SIG-M5 (cell line): ENCODE data around the gene NDRG2.
A peak's percentile ranks its signal among the peaks of the same experiment; 100 is the strongest.

ENCODE experiments used
- DNase-seq: peaks from one replicate; lab custom pipeline; 2025; lab: John Stamatoyannopoulos, UW

Gene NDRG2

DNA sequence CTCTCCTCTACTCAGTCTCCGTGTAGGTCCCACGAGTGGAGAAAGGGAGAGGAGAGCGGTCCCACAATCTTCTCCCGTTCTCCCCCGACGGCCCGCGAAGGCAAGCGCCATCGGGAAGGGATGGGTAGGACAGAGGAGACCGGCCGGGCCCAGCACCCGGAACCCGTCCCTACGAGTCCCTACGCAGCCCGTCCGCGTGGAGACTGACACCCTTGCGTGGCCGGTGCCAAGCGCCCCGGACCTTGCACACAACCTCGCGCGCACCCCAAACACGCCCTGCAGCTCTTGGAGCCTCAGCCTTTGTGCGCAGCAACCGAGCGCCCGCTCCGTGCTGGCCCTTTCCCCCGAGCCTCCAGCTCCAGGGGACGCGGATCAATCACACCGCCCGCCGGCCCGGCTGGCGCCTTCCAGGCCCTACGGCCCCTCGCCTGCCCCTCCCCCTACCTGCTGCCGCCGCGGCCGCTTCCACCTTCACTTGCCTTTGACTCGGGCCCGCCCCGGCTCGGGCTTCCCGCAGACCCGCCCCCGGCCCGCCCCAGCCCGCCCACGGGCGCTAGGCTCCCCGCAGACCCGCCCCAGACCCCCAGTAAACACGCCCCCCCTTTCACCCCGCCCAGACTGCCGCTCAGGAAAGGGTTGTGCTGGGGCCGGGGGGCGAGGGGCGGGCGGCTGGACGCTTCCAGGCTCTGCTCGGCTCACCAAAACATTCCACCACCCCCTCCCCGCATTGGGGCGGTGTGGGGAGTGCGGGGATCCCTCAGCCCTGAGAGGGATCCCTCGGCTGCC lies at the start of gene NDRG2:
Gene NDRG2 (minus strand): TSS at position 477 of the 786 bp plus-strand sequence. CDS start 1,746 bp downstream, outside the sequence.
- DNase-seq: no peak

DNA sequence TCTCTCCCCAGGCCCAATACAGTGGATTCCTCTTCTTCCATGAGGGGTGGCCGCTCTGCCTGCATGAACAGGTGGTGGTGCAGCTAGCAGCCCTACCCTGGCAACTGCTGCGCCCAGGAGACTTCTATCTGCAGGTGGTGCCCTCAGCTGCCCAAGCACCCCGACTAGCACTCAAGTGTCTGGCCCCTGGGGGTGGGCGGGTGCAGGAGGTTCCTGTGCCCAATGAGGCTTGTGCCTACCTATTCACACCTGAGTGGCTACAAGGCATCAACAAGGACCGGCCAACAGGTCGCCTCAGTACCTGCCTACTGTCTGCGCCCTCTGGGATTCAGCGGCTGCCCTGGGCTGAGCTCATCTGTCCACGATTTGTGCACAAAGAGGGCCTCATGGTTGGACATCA lies 49.1 kb upstream of the NDRG2 start:
- no peak for DNase-seq

DNA sequence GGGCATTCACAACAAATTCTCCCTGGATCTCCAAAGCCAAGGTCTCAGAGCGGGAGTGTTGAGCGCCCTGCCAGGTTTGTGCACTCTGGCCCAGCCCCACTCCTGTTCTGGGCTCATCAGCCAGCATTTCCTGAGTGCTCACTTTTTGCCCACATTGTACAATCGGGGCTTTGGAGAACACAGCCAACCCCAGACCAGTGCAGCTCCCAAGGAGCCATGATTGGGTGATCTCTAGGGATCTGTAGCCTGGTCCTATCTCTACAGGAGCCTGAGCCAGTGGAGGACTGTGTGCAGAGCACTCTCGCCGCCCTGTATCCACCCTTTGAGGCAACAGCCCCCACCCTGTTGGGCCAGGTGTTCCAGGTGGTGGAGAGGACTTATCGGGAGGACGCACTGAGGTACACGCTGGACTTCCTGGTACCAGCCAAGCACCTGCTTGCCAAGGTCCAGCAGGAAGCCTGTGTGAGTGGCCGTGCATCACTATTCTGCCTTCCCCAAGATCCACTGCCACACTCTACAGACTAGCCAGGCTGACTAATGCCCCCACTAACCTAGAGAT lies 48.0 kb upstream of the NDRG2 start:
- DNase-seq: no peak

DNA sequence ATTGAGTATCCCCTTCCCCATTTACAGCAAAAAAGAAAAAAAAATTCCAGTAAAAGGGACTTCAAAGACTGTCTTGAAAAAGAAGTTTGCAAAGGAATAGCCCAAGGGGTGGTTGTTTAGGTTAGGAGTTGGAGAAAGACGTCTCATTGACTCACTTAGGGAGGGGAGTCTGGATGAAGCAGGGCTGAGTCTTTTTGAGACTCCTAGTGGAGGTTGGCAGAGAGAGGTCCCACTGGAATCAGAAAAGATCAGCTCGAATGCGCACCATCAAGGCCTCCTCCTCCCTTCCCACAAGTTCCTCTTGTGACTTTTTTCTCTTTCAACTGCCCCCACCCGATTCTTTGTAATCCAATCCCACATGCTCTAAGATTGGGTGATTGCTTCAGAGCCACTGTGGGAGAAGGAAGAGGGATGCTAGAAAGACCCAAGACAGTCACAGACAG lies 47.2 kb upstream of the NDRG2 start:
- peak; percentile 46 for DNase-seq

DNA sequence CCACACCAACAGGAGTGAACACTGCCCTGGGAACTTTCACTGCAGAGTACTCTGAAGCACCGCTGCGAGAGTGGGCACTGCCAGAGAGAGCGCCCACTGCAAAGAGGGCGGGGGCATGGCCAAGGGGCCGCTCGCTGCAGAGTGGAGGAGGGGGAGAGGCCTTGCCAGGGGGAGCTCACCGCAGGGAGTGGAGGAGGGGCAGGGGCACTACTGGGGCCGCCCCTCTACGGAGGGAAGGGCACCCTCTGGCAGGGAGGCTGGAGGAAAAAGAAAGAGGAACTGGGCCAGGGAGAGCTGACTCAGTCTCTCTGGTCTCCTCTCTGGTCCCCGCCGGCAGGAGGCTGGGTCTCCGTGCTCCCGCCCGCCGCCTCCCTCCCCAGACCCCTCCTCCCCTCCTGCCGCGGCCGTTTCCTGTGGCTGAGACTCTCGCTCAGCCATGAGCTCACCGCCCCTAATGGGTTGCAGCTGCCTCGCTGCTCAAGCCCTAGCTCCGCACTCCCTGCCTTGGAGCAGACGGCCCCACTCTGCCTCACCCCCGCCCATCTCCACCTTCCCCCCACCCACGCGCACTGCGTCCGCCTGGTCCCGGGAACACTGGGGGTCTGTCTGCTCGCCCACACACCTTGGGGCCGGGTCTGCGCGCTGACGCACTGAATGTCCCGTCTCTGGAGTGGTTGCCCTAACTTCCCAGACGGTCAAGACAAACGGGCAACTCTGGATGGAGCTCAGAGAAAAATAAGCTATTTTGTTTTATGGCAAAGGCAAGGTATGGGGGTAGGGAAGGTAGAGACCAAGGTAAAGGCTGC lies 46.6 kb upstream of the NDRG2 start:
- peak; percentile 69 for DNase-seq

DNA sequence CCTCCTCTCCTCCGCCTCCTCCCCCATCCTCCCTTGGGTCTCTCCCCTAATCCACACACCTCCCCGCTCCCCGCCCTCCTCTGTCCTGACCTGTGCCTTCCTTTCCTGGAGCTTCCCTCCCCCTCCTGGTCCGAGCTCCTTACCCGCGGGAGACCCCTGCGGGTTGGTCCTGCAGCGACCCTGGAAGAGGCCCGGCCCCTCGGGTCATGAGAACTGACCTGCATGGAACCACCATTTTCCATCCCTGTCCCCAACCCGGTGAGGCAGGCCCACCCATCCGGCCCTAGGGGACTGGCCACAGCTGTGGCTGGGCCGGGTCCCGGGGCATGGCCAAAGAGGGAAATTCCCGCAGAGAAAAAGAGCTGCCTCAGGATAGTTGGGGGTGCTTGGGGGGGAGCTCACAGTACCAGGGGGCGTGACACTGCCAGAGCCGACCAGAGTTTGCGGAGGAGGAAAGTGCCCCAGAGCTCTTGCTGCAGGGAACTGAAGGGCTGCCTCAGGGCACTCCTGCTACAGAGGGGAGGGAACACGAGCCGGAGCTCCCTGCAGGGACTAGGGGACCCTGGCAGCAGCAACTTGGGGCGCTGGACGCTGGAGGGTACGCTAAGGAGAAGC lies 45.9 kb upstream of the NDRG2 start:
- DNase-seq: no peak

DNA sequence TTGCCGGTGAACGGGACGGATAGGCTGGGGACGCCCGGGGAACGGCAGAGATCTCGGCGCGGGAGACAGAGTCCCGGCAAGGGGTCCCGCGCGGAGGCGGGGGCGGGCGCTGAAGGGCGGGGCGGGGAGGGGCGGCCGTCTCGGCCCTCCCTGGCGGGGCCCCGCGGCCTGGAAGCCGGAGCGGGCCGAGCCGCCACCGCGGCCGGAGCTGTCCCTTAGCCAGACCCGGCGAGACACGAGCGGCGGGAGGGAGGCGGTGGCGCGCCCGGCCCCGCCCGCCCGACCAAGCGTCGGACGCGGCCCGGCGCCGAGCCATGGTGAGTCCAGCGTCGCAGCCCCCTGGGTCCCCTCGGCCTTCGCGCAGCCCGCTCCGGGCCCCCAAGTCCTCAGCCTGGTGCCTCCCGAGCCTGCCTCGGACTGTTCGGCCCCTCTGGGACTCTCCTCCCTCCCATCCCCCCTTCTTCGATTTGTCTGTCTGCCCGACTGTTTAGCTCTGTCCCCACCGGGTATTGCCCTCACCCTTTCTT lies 45.3 kb upstream of the NDRG2 start, which contains the start of gene ARHGEF40:
Gene ARHGEF40 (plus strand): TSS at position 222 of the 527 bp plus-strand sequence. CDS start 93 bp downstream, at position 315.
- DNase-seq: no peak

DNA sequence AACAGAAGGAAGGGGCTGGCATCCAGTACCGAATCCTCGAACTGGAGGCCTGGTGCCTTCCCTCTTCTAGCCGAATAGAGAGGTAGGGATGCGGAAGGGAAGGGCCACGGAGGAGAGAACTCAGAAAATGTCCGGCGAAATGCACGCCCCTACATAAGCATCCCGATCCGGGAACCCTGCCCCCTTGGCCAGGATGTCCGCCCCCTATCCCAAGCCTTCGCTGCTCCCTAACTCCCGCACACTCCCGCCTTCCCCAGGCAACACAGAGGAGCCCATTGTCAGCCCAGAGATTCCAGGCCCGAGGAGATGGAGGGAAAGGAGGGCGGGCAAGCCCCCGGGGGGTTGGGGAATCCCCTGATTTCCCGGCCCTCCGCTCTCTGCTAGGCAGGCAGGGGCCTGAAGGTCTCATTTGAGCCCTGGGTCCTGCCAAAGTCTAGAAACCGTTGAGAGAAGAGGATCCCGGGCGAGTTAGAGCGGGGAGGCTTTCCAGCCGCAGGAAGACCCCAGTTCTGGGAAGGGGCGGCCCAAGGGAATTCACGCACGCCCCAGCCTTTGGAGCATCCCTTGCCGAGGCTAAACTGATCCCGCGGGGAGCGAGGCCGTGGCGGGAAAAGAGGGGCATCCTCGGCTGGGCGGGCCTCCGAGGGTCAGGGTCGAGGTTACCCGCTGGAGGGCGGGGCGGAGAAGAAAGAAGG lies 44.7 kb upstream of the NDRG2 start:
- no peak for DNase-seq

DNA sequence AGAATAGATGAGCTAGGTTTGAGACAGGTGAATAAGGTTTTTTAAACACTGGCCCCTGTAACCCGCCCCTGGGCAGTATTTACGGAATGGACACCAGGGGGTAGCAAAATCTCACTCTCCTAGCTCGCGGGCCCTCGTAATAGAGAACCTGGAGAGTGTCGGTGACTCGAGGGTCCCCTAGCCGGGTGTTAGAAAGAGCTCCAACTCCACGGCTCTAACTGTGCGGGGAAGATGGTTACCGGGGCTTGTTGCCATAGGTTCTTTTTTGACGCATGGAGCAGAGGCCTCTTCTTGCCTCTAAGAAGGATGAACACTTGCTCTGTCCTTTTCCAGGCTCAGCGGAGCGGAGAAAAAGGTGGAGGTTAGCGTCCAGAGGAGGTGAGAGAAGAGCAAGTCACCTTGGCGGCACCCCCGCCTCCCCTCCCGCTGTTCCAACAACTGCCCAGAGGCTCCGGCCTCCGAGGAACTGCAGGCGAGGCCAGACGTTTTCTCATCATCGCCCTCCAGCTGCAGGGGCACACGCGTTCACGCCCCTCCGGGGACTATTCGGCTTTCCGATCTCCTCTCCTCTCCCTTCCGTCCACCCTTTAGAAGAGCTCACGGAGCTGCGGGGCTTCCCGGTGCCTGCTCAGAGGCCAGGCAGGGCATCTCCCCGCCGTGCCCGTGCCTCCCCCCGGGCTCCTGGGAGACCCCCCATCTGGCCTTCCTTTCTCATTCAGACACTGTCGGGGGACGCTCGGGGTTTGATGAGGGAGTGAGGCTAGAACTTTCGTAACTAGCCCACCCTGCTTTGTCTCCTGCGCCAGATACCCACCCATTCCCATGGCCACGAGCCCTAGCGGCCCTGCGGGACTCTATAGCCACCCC lies 43.9 kb upstream of the NDRG2 start:
- DNase-seq: no peak

DNA sequence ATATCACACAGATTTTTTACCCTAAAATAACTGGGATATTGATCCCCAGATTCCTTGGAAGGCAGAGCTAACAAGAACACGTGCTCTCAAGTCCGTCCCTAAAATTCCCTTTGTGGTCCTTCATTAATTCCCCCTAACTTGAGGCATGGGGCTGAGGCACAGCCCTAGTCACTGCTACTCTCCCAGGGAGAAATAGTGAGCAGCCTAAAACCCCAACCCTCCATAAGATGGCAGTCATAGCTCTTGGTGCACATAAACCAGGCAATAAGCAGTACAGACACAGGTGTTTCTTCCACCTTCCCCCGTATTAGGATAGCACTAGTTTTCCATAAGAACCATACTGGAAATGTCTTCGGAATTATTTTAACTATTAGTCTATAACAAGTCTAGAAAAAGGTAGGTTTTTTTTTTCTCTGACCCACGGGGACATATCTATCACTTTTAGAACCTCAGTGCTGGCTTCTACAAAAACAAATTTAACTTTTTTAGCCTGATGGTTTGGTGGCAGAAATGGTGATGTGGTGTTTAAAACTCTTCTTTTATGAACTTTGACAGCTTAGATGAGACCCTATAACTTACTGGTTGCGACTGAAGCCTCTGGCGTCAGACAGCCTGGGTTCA lies 42.1 kb upstream of the NDRG2 start:
- DNase-seq: no peak

DNA sequence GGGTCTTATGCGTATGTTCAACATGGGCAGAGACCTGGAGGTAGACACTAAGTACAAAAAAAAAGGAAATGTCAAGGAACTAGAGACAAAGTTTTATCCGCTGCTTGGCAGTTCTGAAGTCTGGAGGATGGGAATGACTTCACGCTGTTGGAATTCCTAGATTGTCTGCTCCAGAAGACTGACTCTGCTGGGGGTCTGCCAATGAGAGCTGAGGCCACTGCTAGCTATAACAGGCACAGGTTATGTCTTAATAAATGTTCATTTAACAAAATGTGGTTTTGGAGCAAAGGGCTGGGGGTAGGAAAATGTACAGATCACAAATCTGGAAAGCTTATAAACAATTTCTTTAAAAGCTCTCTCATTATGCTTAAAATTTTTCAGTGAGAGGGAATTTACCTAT lies 38.6 kb upstream of the NDRG2 start:
- DNase-seq: no peak

DNA sequence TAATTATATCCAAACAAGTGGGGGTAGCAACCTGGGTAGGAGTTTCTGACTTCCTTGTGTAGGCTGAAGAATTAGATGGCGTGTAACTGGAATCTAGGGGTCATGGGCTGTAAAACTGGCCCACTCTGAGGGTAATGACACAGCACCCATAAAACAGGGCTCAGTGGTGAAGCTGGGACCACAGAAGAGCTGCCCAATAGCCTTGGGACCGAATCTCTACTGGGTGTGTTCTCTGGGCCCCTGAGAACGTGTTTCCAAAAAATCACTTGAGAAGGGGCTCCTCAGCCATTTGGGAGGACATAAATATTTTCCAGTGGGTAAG lies 36.4 kb upstream of the NDRG2 start:
- no peak for DNase-seq

DNA sequence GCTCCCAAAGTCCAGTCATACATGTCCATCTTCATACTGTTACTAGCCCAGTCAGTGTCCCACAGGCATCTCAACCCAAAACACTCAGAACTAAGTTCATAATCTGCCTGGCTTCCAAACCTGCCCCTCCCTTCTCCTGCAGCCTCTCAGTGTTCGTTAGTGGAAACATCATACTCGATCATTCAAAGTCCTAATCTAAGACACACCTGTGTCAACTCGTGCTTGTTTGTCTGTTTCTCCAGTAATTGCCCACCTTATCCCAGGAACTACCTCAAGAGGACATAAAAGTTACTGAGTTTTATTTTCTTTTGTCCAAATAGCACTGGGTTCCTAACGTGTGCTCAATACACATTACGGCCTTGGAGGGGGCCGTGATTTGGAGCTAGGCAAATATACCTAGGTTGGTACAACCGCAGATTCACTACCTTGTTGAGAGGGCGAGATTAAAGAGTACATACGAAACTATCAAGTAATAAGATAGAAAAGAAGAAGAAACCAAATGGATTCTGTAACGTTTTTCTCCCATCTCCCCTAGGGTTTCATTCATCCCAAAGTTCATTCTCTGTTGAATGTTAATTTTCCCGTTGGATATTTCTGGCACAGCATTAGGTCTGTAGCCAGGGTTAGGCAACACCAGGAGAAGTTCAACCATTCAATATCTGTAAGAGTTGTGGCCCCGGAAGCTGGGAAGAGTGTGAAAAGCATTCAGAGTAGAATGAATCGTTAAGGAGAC lies 35.9 kb upstream of the NDRG2 start:
- DNase-seq: no peak

DNA sequence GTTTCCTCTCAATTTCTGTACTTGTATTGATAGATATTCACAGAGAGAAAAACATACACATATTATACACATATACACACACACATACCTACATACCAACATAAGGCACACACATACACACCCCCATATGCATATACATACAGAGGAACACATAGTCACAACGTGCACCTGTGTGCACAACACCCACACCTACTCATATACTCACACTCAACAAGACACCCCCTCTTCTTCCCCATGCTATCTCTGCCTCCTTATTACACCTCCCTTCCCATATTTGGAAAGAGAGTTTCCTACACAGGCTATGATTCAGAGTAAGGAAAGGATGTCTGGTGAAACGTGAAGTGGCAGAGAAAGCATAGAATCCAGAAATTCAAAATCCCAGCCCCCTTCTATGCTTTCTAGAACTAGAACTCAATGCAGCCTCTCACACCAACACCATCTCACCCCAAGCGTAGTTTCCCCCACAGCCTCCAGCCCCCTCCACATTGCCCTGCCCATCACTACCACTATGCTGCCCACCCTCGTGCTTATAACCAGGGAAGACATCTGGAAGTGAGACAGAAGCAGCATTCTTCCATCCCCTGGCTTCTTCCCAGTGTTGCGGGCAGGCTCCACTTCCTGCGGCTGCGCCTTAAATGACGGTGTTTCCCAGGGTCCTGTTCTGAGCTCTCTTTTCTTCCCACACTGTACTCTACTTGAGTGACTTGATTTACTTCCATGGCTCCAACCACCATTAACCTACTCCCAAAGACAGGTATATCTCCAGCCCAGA lies 35.2 kb upstream of the NDRG2 start:
- no peak for DNase-seq

DNA sequence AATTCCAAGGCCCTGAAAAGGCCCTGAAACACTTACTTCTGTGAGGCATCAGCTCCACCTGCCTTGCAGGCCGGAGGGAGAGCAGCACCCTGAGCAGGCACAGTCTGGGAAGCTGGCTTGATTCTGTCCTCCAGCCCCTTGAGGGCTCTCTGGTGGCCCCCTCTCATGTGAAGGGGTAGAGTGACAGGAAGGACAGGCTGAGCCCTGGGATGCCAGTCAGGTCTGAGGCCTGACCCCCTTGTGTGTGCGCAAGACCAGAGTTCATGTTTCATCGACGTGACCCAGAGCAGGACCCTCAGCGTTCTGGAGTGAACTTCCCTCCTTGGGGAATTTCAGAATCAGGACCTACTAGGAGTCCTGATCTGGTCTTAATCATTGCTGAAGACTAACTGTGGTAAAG lies 34.0 kb upstream of the NDRG2 start:
- no peak for DNase-seq

DNA sequence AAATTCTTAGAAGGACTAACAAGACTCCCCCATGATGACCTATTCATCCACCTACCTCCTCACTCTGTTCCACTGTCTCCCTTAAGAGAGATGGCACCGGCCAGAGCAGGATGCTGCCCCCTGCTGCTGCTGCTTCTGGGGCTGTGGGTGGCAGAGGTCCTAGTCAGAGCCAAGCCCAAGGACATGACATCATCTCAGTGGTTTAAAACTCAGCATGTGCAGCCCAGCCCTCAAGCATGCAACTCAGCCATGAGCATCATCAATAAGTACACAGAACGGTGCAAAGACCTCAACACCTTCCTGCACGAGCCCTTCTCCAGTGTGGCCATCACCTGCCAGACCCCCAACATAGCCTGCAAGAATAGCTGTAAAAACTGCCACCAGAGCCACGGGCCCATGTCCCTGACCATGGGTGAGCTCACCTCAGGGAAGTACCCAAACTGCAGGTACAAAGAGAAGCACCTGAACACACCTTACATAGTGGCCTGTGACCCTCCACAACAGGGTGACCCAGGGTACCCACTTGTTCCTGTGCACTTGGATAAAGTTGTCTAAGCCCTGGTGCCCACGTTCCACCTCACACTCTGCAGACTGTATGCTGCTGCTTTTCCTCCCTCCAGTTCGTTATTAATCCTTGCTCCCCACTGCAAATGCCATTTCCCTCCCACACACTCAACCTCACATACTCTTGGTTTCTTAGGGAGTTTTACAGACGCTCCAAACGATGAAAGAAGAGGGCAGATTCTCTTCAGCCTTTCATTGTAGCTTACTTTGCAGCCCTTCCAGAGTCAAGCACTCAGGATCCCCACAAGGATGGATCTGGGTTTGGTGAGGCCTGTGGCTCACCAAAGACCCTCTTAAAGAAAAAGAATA lies 33.2 kb upstream of the NDRG2 start, which contains the start of gene RNASE8:
Gene RNASE8 (plus strand): TSS at position 20 of the 873 bp plus-strand sequence. CDS start 71 bp downstream, at position 91.
- DNase-seq: no peak

DNA sequence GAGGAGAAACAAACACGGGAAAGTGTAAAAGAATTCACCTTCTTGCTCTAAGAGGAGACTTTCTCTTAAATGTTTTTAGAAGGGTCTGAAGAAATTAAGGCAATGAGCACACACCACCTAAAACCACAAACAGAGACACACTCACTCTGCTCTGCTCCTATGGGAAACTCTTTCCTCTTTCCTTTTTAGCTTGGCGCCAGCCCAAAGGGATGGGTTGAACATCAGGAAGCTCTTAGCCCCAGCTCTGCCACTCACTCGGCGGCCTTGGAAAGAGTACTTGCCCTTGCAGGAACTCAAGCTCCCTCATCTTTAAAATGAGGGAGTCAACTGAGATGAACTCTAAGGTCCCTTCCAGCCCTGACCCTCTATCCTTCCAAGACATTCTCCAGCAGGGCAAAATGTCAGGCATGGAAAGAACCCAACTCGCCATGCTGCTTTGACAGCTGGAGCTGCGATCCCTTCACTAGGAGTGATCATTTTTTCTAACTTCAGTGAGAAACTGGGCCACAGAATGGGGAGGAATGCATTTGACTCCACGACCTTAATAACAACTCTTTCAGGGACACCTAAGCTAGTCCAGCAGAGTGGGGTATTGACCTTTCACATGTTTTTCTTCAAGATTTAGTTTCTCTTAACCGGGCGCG lies 31.8 kb upstream of the NDRG2 start:
- no peak for DNase-seq
